ENCODE results near the gene OR52A5.

Gene OR52A5

DNA sequence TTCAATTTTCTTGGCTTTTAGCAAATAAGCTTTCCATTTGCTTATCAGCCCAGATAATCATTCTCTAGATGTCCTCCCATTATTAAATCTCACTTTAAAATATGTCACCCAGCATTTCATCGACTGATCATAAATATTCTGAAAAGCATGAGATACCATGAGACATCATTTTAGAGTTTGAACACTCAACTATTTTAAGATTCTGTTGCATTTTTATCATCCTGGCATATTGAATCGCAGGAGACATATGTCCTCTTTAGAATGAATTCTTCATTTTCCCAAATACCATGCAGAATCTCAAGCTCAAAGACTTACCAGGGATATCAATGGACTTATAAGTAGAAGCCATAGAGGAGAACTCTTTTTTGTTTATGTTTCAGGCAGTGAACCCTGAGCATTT is at the start of gene OR52A5:
OR52A5 (minus strand) TSS at position 361 of the 400 bp plus-strand sequence. CDS start 5,714 bp downstream, outside the sequence.
- no peaks in the 10 kb centered on the region for H3K79me2 ChIP-seq (ENCODE audit: low read length)
- H2AFZ ChIP-seq (ENCODE audit: low read length) = no peak within 1 kb of the TSS
- H3K9ac ChIP-seq (ENCODE audit: low read length) = no peak within 1 kb of the TSS
- H3K27ac ChIP-seq (ENCODE audit: low read length) = no peak within 1 kb of the TSS
- no peaks in the 10 kb centered on the region for H3F3A ChIP-seq (ENCODE audit: insufficient read depth, low read length)
- no peaks in the 10 kb centered on the region for H3K36me3 ChIP-seq (replicated peaks; ENCODE audit: insufficient read depth, low read length)
- H3K4me2 ChIP-seq (ENCODE audit: low read depth, low read length) = no peak within 1 kb of the TSS
- TF ChIP-seq CTCF (IDR thresholded peaks at IDR 0.05; ENCODE audit: low read length) (no peak), EZH2phosphoT487 (IDR thresholded peaks at IDR 0.05; ENCODE audit: low read length) (no peak), EZH2 (optimal IDR thresholded peaks at IDR 0.05; ENCODE audit: low read depth, low read length) (no peak)
- H3K4me3 ChIP-seq (ENCODE audit: low read length) = no peak within 1 kb of the TSS
- no peaks in the 10 kb centered on the region for H4K20me1 ChIP-seq (ENCODE audit: insufficient read depth, low read length)
- no peaks in the 10 kb centered on the region for H3K27me3 ChIP-seq (replicated peaks; ENCODE audit: insufficient read depth, low read length)
- no peaks in the 10 kb centered on the region for H3K9me3 ChIP-seq (replicated peaks; ENCODE audit: insufficient read depth, low read length)
- no peaks in the 10 kb centered on the region for H3K4me1 ChIP-seq (ENCODE audit: low read length)
- DNase-seq = no peak
- no peaks in the 10 kb centered on the region for H3K9me2 ChIP-seq (replicated peaks; ENCODE audit: insufficient read depth, low read length)

DNA sequence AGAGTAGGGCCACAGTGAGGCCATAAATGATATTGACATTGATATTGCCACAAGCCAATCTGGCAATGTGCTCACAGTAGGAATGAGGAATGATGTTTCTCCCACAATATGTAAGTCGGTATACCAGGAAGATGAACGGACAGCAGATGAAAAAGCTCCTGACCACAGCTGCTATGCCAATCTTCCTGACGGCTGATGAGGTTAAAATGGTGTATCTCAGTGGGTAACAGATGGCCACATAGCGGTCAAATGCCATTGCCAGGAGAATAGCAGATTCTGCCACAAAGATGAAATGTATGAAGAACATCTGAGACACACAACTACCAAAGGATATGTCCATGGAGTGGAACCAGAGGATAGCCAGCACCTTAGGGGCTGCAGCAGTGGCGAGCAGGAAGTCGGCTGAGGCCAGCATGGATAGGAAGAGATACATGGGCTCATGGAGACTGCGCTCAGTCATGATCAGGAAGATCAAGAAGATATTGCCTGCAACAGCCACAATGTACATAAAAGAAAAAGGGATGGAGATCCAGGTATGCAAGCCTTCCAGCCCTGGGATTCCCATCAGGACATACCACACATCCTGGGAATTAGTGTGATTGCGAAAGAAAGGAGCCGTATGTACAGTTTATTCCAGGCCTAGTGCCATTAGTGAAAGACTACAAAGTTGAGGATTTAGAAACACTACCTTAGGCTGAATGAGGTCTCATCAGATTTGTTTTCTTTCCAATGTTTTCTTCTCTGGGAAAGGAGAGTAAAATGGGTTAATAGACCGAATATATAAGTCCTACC is 40.1 kb upstream of the OR52A5 start:
- no peak overlapping the region for H3K9ac ChIP-seq (ENCODE audit: low read length)
- H3F3A ChIP-seq (ENCODE audit: insufficient read depth, low read length) = no peaks in the 10 kb centered on the region
- H3K27me3 ChIP-seq (replicated peaks; ENCODE audit: insufficient read depth, low read length) = no peaks in the 10 kb centered on the region
- no peak overlapping the region for H2AFZ ChIP-seq (ENCODE audit: low read length)
- H3K79me2 ChIP-seq (ENCODE audit: low read length) = no peaks in the 10 kb centered on the region
- H3K9me2 ChIP-seq (replicated peaks; ENCODE audit: insufficient read depth, low read length) = no peaks in the 10 kb centered on the region
- H3K9me3 ChIP-seq (replicated peaks; ENCODE audit: insufficient read depth, low read length) = no peaks in the 10 kb centered on the region
- no peak for DNase-seq
- no peak overlapping the region for H3K27ac ChIP-seq (ENCODE audit: low read length)
- H3K4me3 ChIP-seq (ENCODE audit: low read length) = no peak overlapping the region
- H3K4me1 ChIP-seq (ENCODE audit: low read length) = no peaks in the 10 kb centered on the region
- no peak overlapping the region for H3K4me2 ChIP-seq (ENCODE audit: low read depth, low read length)
- no peak for TF ChIP-seq EZH2phosphoT487 (IDR thresholded peaks at IDR 0.05; ENCODE audit: low read length)
- TF ChIP-seq CTCF (IDR thresholded peaks at IDR 0.05; ENCODE audit: low read length) = no peak
- TF ChIP-seq EZH2 (optimal IDR thresholded peaks at IDR 0.05; ENCODE audit: low read depth, low read length) = no peak
- H3K36me3 ChIP-seq (replicated peaks; ENCODE audit: insufficient read depth, low read length) = no peaks in the 10 kb centered on the region
- no peaks in the 10 kb centered on the region for H4K20me1 ChIP-seq (ENCODE audit: insufficient read depth, low read length)

DNA sequence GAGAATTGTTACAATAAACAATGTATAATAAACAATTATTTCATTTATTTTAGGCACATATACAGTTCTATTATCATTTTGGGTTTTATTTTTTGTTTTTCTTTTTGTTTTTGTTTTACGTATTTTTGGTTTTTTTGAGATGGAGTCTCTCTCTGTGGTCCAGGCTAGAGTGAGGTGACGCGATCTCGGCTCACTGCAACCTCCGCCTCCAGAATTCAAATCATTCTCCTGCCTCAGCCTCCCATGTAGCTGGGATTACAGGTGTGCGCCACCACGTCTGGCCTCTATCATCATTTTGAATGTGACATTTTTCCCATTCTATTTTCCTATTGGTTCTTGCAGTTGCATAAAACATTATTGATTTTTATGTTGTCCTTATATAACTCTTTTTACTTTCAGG is 36.8 kb upstream of the OR52A5 start:
- Histone ChIP-seq H3F3A (ENCODE audit: insufficient read depth, low read length) (no peaks in the 10 kb centered on the region), H3K9me2 (replicated peaks; ENCODE audit: insufficient read depth, low read length) (no peaks in the 10 kb centered on the region), H3K9me3 (replicated peaks; ENCODE audit: insufficient read depth, low read length) (no peaks in the 10 kb centered on the region), H3K27me3 (replicated peaks; ENCODE audit: insufficient read depth, low read length) (no peaks in the 10 kb centered on the region), H4K20me1 (ENCODE audit: insufficient read depth, low read length) (no peaks in the 10 kb centered on the region), H3K79me2 (ENCODE audit: low read length) (no peaks in the 10 kb centered on the region), H3K4me3 (ENCODE audit: low read length) (no peak overlapping the region), H3K4me1 (ENCODE audit: low read length) (no peaks in the 10 kb centered on the region), H2AFZ (ENCODE audit: low read length) (no peak overlapping the region), H3K4me2 (ENCODE audit: low read depth, low read length) (no peak overlapping the region), H3K27ac (ENCODE audit: low read length) (no peak overlapping the region), H3K9ac (ENCODE audit: low read length) (no peak overlapping the region), H3K36me3 (replicated peaks; ENCODE audit: insufficient read depth, low read length) (no peaks in the 10 kb centered on the region)
- TF ChIP-seq EZH2 (optimal IDR thresholded peaks at IDR 0.05; ENCODE audit: low read depth, low read length) = no peak
- TF ChIP-seq CTCF (IDR thresholded peaks at IDR 0.05; ENCODE audit: low read length) = no peak
- TF ChIP-seq EZH2phosphoT487 (IDR thresholded peaks at IDR 0.05; ENCODE audit: low read length) = no peak
- no peak for DNase-seq

All from MM.1S (cell line).